ENCODE data around the gene PLCB4. TPM values are rescaled to one million over a fixed set of nuclear protein-coding genes. Genes with fewer than 3 reads are reported as not detected.

PLCB4 gene
- polyA plus RNA-seq, 1 experiment: 18.6 TPM

DNA sequence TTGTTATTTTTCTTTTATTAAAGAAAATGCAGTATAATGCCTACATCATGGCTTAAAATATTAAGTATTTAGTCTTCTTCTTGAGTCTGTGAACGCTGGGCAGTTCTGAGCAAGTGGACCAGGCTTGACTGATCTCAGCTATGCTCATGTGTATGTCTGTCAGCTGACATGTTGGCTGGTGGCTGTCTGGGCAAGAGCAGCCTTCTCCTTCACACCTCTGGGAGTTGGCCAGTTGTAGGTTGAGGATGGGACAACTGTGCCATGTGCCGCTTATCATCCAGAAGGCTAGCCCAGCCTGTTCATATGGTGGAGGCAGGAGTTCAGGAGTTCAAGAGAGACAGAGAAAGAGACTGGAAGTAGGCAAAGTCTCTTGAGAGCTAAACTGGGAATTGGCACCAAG lies 175.9 kb downstream of the PLCB4 start:
- ChIA-PET POLR2A (no interaction called here), CTCF (interaction anchor here (0.5 kb wide), 1 partner anchor 485 kb away, joined by 10 read pairs; no protein-coding TSS in a partner anchor)
- TF ChIP-seq, protein P1, sequence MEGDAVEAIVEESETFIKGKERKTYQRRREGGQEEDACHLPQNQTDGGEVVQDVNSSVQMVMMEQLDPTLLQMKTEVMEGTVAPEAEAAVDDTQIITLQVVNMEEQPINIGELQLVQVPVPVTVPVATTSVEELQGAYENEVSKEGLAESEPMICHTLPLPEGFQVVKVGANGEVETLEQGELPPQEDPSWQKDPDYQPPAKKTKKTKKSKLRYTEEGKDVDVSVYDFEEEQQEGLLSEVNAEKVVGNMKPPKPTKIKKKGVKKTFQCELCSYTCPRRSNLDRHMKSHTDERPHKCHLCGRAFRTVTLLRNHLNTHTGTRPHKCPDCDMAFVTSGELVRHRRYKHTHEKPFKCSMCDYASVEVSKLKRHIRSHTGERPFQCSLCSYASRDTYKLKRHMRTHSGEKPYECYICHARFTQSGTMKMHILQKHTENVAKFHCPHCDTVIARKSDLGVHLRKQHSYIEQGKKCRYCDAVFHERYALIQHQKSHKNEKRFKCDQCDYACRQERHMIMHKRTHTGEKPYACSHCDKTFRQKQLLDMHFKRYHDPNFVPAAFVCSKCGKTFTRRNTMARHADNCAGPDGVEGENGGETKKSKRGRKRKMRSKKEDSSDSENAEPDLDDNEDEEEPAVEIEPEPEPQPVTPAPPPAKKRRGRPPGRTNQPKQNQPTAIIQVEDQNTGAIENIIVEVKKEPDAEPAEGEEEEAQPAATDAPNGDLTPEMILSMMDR (IDR thresholded peaks at IDR 0.05; ENCODE audit: low read depth, low read length): no peak
- no peak overlapping the region for H3K4me3 ChIP-seq (ENCODE audit: low read depth, low read length)
- H3K9me3 ChIP-seq (ENCODE audit: control insufficient read depth, insufficient read depth, low read length): no peaks in the 10 kb centered on the region
- H3K27ac ChIP-seq (ENCODE audit: low read depth, low read length): no peak overlapping the region
- H3K27me3 ChIP-seq (ENCODE audit: control insufficient read depth, insufficient read depth, low read length): no peaks in the 10 kb centered on the region
- DNase-seq (ENCODE audit: low read depth, low spot score): no peak

GRCh38 chr20:9246731-9247130 lies 177.8 kb downstream of the PLCB4 start:
- POLR2A ChIA-PET: no interaction called here
- CTCF ChIA-PET: no interaction called here
- Histone ChIP-seq H3K27me3 (ENCODE audit: control insufficient read depth, insufficient read depth, low read length) (no peaks in the 10 kb centered on the region), H3K9me3 (ENCODE audit: control insufficient read depth, insufficient read depth, low read length) (no peaks in the 10 kb centered on the region), H3K27ac (ENCODE audit: low read depth, low read length) (no peak overlapping the region), H3K4me3 (ENCODE audit: low read depth, low read length) (no peak overlapping the region)
- DNase-seq (ENCODE audit: low read depth, low spot score): no peak
- TF ChIP-seq, protein P1 (IDR thresholded peaks at IDR 0.05; ENCODE audit: low read depth, low read length): no peak

- CTCF ChIA-PET: interaction anchor here (0.8 kb wide), 1 partner anchor 158 kb away, joined by 4 read pairs; no protein-coding TSS in a partner anchor
- Histone ChIP-seq H3K27me3 (ENCODE audit: control insufficient read depth, insufficient read depth, low read length) (no peaks in the 10 kb centered on the region), H3K9me3 (ENCODE audit: control insufficient read depth, insufficient read depth, low read length) (no peaks in the 10 kb centered on the region), H3K27ac (ENCODE audit: low read depth, low read length) (no peak overlapping the region), H3K4me3 (ENCODE audit: low read depth, low read length) (no peak overlapping the region)
- DNase-seq (ENCODE audit: low read depth, low spot score): no peak
- POLR2A ChIA-PET: no interaction called here
- TF ChIP-seq, protein P1 (IDR thresholded peaks at IDR 0.05; ENCODE audit: low read depth, low read length): no peak
These were observed 181.6 kb downstream of the PLCB4 start for GRCh38 chr20:9250511-9250910.

DNA sequence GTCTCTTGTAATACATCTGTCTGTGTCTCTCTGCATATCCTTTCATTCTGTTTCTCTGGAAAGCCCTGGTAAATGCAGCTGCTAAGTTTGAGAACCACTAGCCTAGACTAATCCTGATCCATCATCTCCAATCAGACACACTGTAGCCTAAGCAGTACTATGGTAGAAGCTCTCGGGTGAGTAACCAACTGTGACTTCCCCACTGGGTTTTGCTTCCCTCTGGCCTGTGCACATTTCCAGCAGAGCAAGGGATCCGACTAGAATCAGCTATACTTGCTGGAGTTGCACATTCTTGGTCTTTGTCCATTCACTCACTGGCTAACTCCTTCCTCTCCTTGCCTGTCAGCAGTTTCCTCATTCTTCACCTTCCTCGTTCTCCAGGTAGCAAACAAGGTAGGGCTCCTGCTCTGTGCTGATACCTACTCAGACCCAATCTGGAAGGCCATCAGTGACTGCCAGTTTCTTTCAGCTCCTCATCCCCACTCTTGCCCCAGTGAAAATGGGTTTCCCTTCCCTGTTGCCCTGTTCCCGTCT lies 184.2 kb downstream of the PLCB4 start:
- Histone ChIP-seq H3K27me3 (ENCODE audit: control insufficient read depth, insufficient read depth, low read length) (no peaks in the 10 kb centered on the region), H3K4me3 (ENCODE audit: low read depth, low read length) (no peak overlapping the region), H3K9me3 (ENCODE audit: control insufficient read depth, insufficient read depth, low read length) (no peaks in the 10 kb centered on the region), H3K27ac (ENCODE audit: low read depth, low read length) (no peak overlapping the region)
- ChIA-PET POLR2A (no interaction called here), CTCF (no interaction called here)
- DNase-seq (ENCODE audit: low read depth, low spot score): no peak
- TF ChIP-seq, protein P1 (IDR thresholded peaks at IDR 0.05; ENCODE audit: low read depth, low read length): no peak

GRCh38 chr20:9255171-9255570 lies 186.3 kb downstream of the PLCB4 start:
- Histone ChIP-seq H3K27me3 (ENCODE audit: control insufficient read depth, insufficient read depth, low read length) (no peaks in the 10 kb centered on the region), H3K9me3 (ENCODE audit: control insufficient read depth, insufficient read depth, low read length) (no peaks in the 10 kb centered on the region), H3K4me3 (ENCODE audit: low read depth, low read length) (no peak overlapping the region), H3K27ac (ENCODE audit: low read depth, low read length) (no peak overlapping the region)
- POLR2A ChIA-PET: no interaction called here
- CTCF ChIA-PET: no interaction called here
- DNase-seq (ENCODE audit: low read depth, low spot score): no peak
- TF ChIP-seq, protein P1 (IDR thresholded peaks at IDR 0.05; ENCODE audit: low read depth, low read length): no peak

All from AG04450 (cell line).